LNCaP clone FGC (cell line): ENCODE data around the gene SPAAR.

Experiments used
- DNase-seq: peaks from one replicate; pipeline ENCODE4 v3.0.0-alpha.2; 2011; ENCODE audit warnings: low read depth
- H3K4me3 ChIP-seq: 2 replicates; pipeline ENCODE4 v1.5.1; 2011; ENCODE audit warnings: mild to moderate bottlenecking, low read depth, low read length, control low read depth
- TF ChIP-seq, protein P1 (sequence below): IDR thresholded peaks from 2 replicates; pipeline ENCODE4 v1.5.1; 2012; ENCODE audit warnings: mild to moderate bottlenecking; ENCODE audit not compliant: control insufficient read depth, insufficient read depth; ENCODE audit errors: extremely low read depth

Gene SPAAR, protein sequence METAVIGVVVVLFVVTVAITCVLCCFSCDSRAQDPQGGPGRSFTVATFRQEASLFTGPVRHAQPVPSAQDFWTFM

DNA sequence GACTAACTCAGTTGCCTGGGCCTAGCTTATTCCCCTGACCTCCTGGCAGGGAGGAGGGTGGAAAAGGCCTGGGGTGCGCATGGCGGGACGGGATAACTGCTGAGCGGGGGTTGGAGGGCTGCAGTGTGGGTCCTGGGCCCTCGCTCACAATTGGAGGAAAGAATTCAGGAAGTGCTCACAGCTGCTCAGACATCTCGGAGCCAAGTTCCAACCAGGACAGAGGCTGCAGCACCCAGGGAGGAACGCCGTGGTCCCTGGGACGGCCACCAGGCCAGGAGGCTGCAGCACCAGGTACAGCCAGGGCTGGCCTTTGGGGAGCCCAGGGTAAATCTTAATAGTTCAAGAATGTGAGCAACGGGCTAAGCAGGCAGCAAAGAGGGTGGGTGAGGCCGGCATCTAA, at the start of gene SPAAR:
TSS of gene SPAAR (plus strand) at position 217 of the 400 bp plus-strand sequence. CDS start 974 bp downstream, outside the sequence.
- DNase-seq, result no peak
- H3K4me3 ChIP-seq, result no peak within 1 kb of the TSS
- TF ChIP-seq, protein P1, sequence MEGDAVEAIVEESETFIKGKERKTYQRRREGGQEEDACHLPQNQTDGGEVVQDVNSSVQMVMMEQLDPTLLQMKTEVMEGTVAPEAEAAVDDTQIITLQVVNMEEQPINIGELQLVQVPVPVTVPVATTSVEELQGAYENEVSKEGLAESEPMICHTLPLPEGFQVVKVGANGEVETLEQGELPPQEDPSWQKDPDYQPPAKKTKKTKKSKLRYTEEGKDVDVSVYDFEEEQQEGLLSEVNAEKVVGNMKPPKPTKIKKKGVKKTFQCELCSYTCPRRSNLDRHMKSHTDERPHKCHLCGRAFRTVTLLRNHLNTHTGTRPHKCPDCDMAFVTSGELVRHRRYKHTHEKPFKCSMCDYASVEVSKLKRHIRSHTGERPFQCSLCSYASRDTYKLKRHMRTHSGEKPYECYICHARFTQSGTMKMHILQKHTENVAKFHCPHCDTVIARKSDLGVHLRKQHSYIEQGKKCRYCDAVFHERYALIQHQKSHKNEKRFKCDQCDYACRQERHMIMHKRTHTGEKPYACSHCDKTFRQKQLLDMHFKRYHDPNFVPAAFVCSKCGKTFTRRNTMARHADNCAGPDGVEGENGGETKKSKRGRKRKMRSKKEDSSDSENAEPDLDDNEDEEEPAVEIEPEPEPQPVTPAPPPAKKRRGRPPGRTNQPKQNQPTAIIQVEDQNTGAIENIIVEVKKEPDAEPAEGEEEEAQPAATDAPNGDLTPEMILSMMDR, result no peak

DNA sequence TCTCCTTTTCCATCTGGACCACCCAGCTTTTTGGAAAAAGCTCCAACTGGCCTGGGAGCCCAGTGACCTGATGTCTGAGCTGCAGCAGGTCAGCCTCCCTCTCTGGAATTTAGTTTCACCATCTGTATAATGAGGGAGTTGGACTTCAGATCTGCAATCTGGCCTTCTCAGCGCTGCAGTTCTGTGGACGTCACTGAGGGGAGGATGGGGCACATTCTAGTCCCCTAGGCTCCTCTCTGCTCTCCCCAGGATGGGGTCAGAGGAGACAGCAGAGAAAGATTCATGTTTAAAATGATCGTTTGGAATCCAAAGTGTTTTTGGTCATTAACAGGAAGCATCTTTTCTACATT, 49.3 kb upstream of the SPAAR start:
- TF ChIP-seq, protein P1, result no peak
- no peak for DNase-seq
- no peak overlapping the region for H3K4me3 ChIP-seq

DNA sequence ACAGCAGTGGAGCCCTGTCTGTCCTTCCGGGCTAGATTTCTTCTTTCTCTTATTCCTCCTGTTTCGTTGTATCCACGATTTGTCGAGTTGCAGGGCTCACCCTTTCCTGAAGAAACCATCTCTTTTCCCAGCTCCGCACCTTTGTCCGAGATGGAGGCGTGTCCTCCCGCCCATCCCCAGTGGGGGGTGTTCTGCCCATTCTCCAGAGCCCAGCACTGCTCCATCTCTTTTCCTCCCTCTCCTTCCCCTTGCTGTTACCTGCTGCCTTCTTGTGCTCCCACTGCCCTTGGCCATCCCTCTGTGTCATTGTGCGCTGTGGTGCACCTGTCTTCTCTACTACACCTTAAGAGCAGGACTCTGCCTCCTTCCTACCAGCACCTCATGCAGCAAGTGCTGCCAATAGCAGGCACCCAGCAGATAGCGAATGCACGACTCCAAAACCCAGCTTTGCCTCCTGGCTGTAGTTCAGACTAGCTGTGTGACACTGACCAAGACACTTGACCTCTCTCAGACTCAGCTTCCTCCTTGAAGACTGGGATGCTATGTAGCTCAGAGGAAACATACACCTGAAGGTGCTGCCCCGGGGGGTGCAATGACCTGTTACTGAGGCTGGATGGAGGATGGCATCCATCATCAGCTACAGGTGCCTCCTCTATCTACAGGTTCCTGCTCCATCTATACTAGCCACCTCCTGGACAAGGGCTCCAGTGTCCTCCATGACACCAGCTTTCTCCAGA, 48.0 kb upstream of the SPAAR start:
- TF ChIP-seq, protein P1, result no peak
- no peak for DNase-seq
- H3K4me3 ChIP-seq, result no peak overlapping the region

DNA sequence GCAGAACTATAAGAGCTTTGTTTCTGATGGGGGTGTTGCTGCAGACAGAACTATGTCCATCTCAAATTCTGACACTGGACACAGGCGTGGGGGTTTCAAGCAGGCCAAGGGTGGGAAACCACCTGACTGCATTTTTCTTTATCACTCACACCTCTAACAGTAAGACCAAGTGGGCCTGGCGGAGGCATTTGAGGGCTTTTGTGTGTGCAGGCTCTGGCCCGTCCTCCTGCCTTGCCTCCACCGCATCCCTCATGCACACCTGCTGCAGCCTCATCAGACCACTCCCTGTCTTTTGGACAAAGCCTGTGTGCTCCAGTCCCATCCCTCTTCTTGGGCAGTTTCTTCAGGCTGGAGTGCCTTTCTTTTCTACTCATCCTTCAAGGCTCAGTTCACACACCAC, 47.0 kb upstream of the SPAAR start:
- DNase-seq, result no peak
- TF ChIP-seq, protein P1, result no peak

DNA sequence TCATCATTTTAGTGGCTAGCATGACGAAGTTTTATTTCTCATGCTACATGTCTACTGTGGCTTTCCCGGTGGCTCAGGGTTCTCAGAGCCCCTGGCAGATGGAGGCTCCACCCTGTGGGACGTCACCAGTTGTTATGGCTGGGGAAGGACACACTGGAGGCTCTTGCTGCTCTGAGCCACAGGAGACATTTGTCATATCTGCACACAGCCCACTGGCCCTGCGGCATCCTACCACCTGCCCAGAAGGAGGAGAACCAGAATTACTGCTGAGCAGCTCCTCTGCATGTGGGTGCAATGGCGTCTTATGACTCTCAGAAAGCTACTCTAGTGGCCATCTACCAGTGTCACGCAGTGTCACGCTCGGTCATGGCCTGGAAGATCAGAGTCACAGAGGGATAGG, 45.7 kb upstream of the SPAAR start:
- TF ChIP-seq, protein P1, result no peak
- DNase-seq, result no peak

More for the DNA sequence above, 47.0 kb upstream of the SPAAR start:
- no peak overlapping the region for H3K4me3 ChIP-seq

DNA sequence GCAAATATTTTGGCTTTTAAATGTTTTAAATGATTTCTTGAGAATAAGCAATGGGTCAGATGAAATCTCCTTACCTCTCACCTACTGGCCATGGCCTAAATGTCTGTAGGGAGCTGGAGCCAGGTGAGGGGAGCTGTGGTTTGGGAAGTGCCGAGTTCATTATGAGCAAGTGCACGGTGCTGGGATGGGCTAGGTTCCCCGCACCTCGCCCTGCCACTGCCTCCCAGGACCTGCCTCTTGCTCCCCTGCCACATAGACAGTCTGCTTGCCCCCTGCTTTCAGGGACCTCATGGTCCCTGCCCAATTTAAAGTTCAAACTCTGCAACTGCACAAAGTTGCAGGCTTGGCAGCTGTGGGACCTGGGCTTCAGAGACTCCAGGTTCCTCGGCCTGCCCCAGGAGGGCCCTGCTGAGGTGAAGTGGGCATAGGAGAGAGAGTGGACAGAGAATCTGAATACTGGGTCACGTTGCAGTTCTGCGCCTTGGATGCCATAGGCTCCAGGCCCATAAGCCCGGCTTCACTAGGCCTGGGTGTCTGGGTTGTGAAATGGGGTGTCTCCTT, 44.5 kb upstream of the SPAAR start:
- no peak for DNase-seq
- H3K4me3 ChIP-seq, result no peak overlapping the region
- TF ChIP-seq, protein P1, result no peak

More for the DNA sequence above, 45.7 kb upstream of the SPAAR start:
- no peak overlapping the region for H3K4me3 ChIP-seq

DNA sequence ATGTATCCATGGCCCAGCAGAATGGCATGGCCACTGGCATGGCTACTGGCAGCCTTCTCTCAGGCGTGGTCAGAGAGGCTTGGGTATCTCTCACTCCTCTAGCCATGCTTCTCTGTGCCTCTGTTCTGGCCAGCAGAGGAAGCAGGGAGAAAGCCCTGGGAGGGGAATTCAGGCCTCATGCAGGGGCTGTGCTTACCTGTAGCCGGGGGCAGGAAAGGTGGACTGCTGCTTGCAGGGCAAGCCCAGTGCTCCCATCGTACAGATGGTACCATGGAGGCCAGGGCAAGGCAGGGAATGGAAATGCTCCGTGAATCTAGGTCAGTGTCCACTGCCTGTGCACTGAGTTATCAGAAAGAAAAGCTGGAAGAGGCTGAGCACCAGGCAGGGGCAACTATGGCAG, 41.8 kb upstream of the SPAAR start:
- TF ChIP-seq, protein P1, result no peak
- no peak for DNase-seq
- no peak overlapping the region for H3K4me3 ChIP-seq
